ENCODE results near the gene PRDM8.

- TF ChIP-seq CTCF (IDR thresholded peaks at IDR 0.05; ENCODE audit: low read depth, low read length, poor library complexity, severe bottlenecking) (no peak), EZH2phosphoT487 (IDR thresholded peaks at IDR 0.05; ENCODE audit: borderline replicate concordance, low read length) (no peak)
Observed at GRCh38 chr4:80249144-80249543, 51.8 kb downstream of the PRDM8 start.

Data from DOHH2 (cell line).